ENCODE results near the gene TMC2. TPM values are rescaled to one million over a fixed set of nuclear protein-coding genes. Genes with fewer than 3 reads are reported as not detected.

Gene TMC2
- total and polyA plus RNA-seq, 2 of the 8 experiments (the other 6 are each of a cell fraction or from before 2014, with no cell fraction given) = not detected

- Histone ChIP-seq H2BK12ac (ENCODE audit: low read depth, low read length) (no peak overlapping the region), H4K8ac (ENCODE audit: extremely low read depth, insufficient read depth, low read length) (no peak overlapping the region), H3K9me3 (ENCODE audit: insufficient read depth in 2 of 2, low read depth in 1 of 2, low read length in 1 of 2) (no peaks in the 10 kb centered on the region), H3K4me1 (replicated peaks in 1 of 4; ENCODE audit: control insufficient read depth in 3 of 4, insufficient read depth in 4 of 4, low read length in 3 of 4) (peaks cover 0 to 5% (median 2%) of the 10 kb centered on the region in 4 experiments; a peak in 3 of 7 replicates), H3K4me2 (ENCODE audit: insufficient read depth in 1 of 2, low read depth in 2 of 2, low read length in 2 of 2) (peak overlapping the region; percentile 87 to 95; a peak in 3 of 4 replicates), H3K79me1 (ENCODE audit: low read depth, low read length) (no peaks in the 10 kb centered on the region), H2AK5ac (ENCODE audit: low read depth, low read length) (no peak overlapping the region), H2BK120ac (replicated peaks; ENCODE audit: low read depth, low read length) (no peak overlapping the region), H3K14ac (ENCODE audit: insufficient read length) (no peak overlapping the region), H3K23ac (ENCODE audit: insufficient read length) (no peak overlapping the region), H3K23me2 (ENCODE audit: low read depth, low read length) (peaks cover 8% of the 10 kb centered on the region; the same call in 1 of the 2 replicates), H2BK20ac (ENCODE audit: low read length) (no peak overlapping the region), H4K91ac (replicated peaks; ENCODE audit: insufficient read length, low read length) (no peak overlapping the region), H3K4ac (replicated peaks; ENCODE audit: insufficient read length, low read depth, low read length) (no peak overlapping the region), H3K36me3 (ENCODE audit: control insufficient read depth in 2 of 4, insufficient read depth in 4 of 4, low read length in 3 of 4) (0 out of 8 replicates have a peak, but pooled peaks cover 0 to 2% (median 0%) of the 10 kb centered on the region in 4 experiments), H3K9ac (replicated peaks in 1 of 4; ENCODE audit: extremely low read depth in 1 of 4, low read depth in 3 of 4, low read length in 3 of 4) (no peak overlapping the region), H3K27ac (ENCODE audit: low read depth, low read length) (no peak overlapping the region), H2AFZ (ENCODE audit: low read length) (no peak overlapping the region), H3K27me3 (replicated peaks in 1 of 4; ENCODE audit: control insufficient read depth in 3 of 4, extremely low read depth in 1 of 4, insufficient read depth in 3 of 4, low read length in 3 of 4) (peaks cover 28 to 68% (median 56%) of the 10 kb centered on the region in 4 experiments), H3K79me2 (ENCODE audit: control insufficient read depth in 1 of 2, insufficient read depth in 2 of 2, low read length in 2 of 2) (no peaks in the 10 kb centered on the region), H4K5ac (ENCODE audit: insufficient read length, low read depth, low read length) (no peak overlapping the region), H2BK15ac (ENCODE audit: low read length) (no peak overlapping the region), H3K4me3 (ENCODE audit: extremely low read depth in 1 of 4, insufficient read depth in 2 of 4, low read depth in 3 of 4, low read length in 4 of 4) (peak overlapping the region in 2 of 4 experiments; percentile 78 to 81; a peak in 3 of 8 replicates), H3K18ac (ENCODE audit: extremely low read depth, low read length) (no peak overlapping the region), H3K56ac (replicated peaks; ENCODE audit: insufficient read length, low read depth, low read length) (no peak overlapping the region), H4K20me1 (replicated peaks in 1 of 2; ENCODE audit: control insufficient read depth in 1 of 2, insufficient read depth in 2 of 2, low read length in 2 of 2) (peaks cover 0 to 4% of the 10 kb centered on the region in 2 experiments), H2BK5ac (ENCODE audit: low read depth, low read length) (no peak overlapping the region)
- ChIA-PET POLR2A (ENCODE audit: partially characterized antibody) (interaction anchor here (1.2 to 2.9 kb wide), 2 partner anchors 13 to 40 kb away, joined by 3 to 19 read pairs; partner anchors contain the start of gene SNRPB), CTCF (ENCODE audit: partially characterized antibody) (interaction anchor here (0.6 to 3.9 kb wide), 5 partner anchors 11 to 123 kb away, joined by 3 to 22 read pairs (median 3); no protein-coding TSS in a partner anchor)
- 15% methylated on average over 3 of the region's 3 CpGs; no CpG with 5 or more reads in 1 of the 2 experiments for WGBS, 2 experiments (ENCODE audit: extremely low coverage in 1 of 2, insufficient coverage in 1 of 2, insufficient read length in 1 of 2, insufficient replicate concordance in 2 of 2, low coverage in 1 of 2, low lambda C conversion rate in 2 of 2, missing lambda C conversion rate in 1 of 2)
- peak in 1 of 2 experiments; percentile 33 for DNase-seq (ENCODE audit: low read depth in 1 of 2, low spot score in 2 of 2)
- no peak for FAIRE-seq
- TF ChIP-seq USF2 (IDR thresholded peaks at IDR 0.05; ENCODE audit: low read length) (no peak), RFX5 (IDR thresholded peaks at IDR 0.05; ENCODE audit: borderline replicate concordance, low read depth, low read length) (no peak), SRF (IDR thresholded peaks at IDR 0.05; ENCODE audit: low read depth, low read length) (no peak), SUZ12 (IDR thresholded peaks at IDR 0.05; ENCODE audit: low read length) (no peak), EP300 (IDR thresholded peaks at IDR 0.05; ENCODE audit: borderline replicate concordance in 1 of 2, low read depth in 2 of 2, low read length in 2 of 2) (no peak), GTF2F1 (IDR thresholded peaks at IDR 0.05; ENCODE audit: borderline replicate concordance, low read depth, low read length) (no peak), NANOG (IDR thresholded peaks at IDR 0.05; ENCODE audit: insufficient read depth, low read depth, low read length, poor library complexity, severe bottlenecking) (peak; percentile 75)
Observed at GRCh38 chr20:2509794-2510193, 26.6 kb upstream of the TMC2 start.

Data from H1 (cell line).